Transverse colon (tissue), 3 donors: ENCODE measurements around the gene NCEH1.

Experiments used
- EP300 ChIP-seq: sonication (generic); formaldehyde crosslinking; IDR thresholded peaks from one replicate; pipeline ENCODE4 v1.6.1; 2017; ENCODE audit warnings: antibody characterized with exemption, low read depth
- POLR2A ChIP-seq: fragments of 450-650 bp; IDR thresholded peaks from one replicate; pipeline ENCODE4 v1.6.1; 2016; ENCODE audit warnings: antibody characterized with exemption, mild to moderate bottlenecking, moderate library complexity
- TF ChIP-seq, protein P1 (sequence below), 5 experiments: fragments of 200-600 bp in 3 of 5; fragments of 450-650 bp in 2 of 5; sonication (generic) in 3 of 5; IDR thresholded peaks; 1 replicate in 2 of 5; 2 replicates in 3 of 5; pipeline ENCODE4 v1.5.1; 2016 to 2017; ENCODE audit warnings: antibody characterized with exemption in 5 of 5, inconsistent platforms in 3 of 5, mild to moderate bottlenecking in 2 of 5, moderate library complexity in 1 of 5

DNA sequence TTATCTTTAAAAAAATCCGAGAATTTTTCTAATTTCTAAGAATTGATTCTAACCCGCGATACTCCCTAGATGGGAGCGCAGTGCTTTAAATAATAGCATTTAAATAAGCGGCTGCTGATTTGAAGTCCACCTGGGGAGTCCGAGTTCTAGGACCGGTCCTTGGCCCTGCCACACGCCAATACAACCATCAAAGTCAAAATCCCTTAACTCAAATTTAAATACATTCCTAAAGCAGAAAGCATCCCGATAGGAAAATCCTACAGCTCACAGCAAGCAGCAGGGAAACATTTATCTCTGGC lies 39.2 kb upstream of the NCEH1 start:
- TF ChIP-seq, protein P1, sequence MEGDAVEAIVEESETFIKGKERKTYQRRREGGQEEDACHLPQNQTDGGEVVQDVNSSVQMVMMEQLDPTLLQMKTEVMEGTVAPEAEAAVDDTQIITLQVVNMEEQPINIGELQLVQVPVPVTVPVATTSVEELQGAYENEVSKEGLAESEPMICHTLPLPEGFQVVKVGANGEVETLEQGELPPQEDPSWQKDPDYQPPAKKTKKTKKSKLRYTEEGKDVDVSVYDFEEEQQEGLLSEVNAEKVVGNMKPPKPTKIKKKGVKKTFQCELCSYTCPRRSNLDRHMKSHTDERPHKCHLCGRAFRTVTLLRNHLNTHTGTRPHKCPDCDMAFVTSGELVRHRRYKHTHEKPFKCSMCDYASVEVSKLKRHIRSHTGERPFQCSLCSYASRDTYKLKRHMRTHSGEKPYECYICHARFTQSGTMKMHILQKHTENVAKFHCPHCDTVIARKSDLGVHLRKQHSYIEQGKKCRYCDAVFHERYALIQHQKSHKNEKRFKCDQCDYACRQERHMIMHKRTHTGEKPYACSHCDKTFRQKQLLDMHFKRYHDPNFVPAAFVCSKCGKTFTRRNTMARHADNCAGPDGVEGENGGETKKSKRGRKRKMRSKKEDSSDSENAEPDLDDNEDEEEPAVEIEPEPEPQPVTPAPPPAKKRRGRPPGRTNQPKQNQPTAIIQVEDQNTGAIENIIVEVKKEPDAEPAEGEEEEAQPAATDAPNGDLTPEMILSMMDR (IDR thresholded peaks at IDR 0.05), result no peak
- TF ChIP-seq POLR2A (no peak), EP300 (no peak)
